Fibroblast of lung (primary cell): ENCODE measurements around the gene ELMOD1. TPM values are rescaled to one million over a fixed set of nuclear protein-coding genes. Genes with fewer than 3 reads are reported as not detected.

Experiments used
- DNase-seq, 2 donors: peaks; one replicate each; pipeline versions ENCODE4 v3.0.0 to v3.0.0-alpha.2; 2010; ENCODE audit warnings: low read depth in 2 of 2
- H2AFZ ChIP-seq: 2 replicates; pipeline ENCODE4 v1.5.1; 2012; ENCODE audit warnings: low read length, control low read depth, inconsistent platforms
- H3K27ac ChIP-seq: 2 replicates; pipeline ENCODE4 v1.5.1; 2011; ENCODE audit warnings: low read length, control low read depth; ENCODE audit not compliant: insufficient read depth
- H3K27me3 ChIP-seq: 2 replicates; pipeline ENCODE4 v1.5.1; 2011; ENCODE audit warnings: mild to moderate bottlenecking, low read length; ENCODE audit not compliant: control insufficient read depth, insufficient read depth
- H3K36me3 ChIP-seq: 2 replicates; pipeline ENCODE4 v1.5.1; 2011; ENCODE audit warnings: low read length; ENCODE audit not compliant: control insufficient read depth, insufficient read depth
- H3K4me1 ChIP-seq: 2 replicates; pipeline ENCODE4 v1.5.1; 2011; ENCODE audit warnings: low read length; ENCODE audit not compliant: control insufficient read depth, insufficient read depth; ENCODE audit errors: extremely low read depth
- H3K4me2 ChIP-seq: 2 replicates; pipeline ENCODE4 v1.5.1; 2011; ENCODE audit warnings: low read length, control low read depth; ENCODE audit not compliant: insufficient read depth; ENCODE audit errors: extremely low read depth
- H3K4me3 ChIP-seq, 4 experiments: fragments of 200-600 bp in 1 of 4; sonication (generic) in 1 of 4; replicated peaks in 1 of 4; 2 replicates each; pipeline ENCODE4 v1.5.1; 2011 to 2016; ENCODE audit warnings: low read length in 4 of 4, low read depth in 3 of 4, mild to moderate bottlenecking in 3 of 4, control low read depth in 2 of 4, inconsistent platforms in 1 of 4, mixed read lengths in 1 of 4; ENCODE audit not compliant: insufficient read depth in 1 of 4; ENCODE audit errors: control extremely low read depth in 1 of 4
- H3K79me2 ChIP-seq: 2 replicates; pipeline ENCODE4 v1.5.1; 2012; ENCODE audit warnings: mild to moderate bottlenecking, low read length, inconsistent platforms; ENCODE audit not compliant: control insufficient read depth, insufficient read depth
- H3K9ac ChIP-seq: 2 replicates; pipeline ENCODE4 v1.5.1; 2011; ENCODE audit warnings: mild to moderate bottlenecking, low read length, control low read depth; ENCODE audit not compliant: insufficient read depth
- H3K9me3 ChIP-seq: 2 replicates; pipeline ENCODE4 v1.5.1; 2012; ENCODE audit warnings: low read depth, low read length; ENCODE audit not compliant: control insufficient read depth, insufficient read depth
- H4K20me1 ChIP-seq: 2 replicates; pipeline ENCODE4 v1.5.1; 2011; ENCODE audit warnings: low read length; ENCODE audit not compliant: control insufficient read depth, insufficient read depth; ENCODE audit errors: extremely low read depth
- CTCF ChIP-seq, 2 donors: IDR thresholded peaks in 1 of 2; conservative IDR thresholded peaks in 1 of 2; 1 replicate in 1 of 2; 2 replicates in 1 of 2; pipeline ENCODE4 v1.5.1; 2011 to 2012; ENCODE audit warnings: low read length in 2 of 2, control low read depth in 1 of 2, inconsistent platforms in 1 of 2, low read depth in 1 of 2, mild to moderate bottlenecking in 1 of 2
- EZH2 ChIP-seq: IDR thresholded peaks from 2 replicates; pipeline ENCODE4 v1.5.1; 2012; ENCODE audit warnings: low read length, control low read depth, mild to moderate bottlenecking; ENCODE audit errors: missing control alignments
- polyA plus RNA-seq, 2 donors: library from polyadenylated mRNA; depleted of rRNA in 1 of 2; stranded (reverse) in 1 of 2; unstranded in 1 of 2; fragments of >200 nt; gene quantifications; 2 replicates each; pipeline ENCODE4 v1.2.1, GENCODE V29; 2011 to 2012; ENCODE audit warnings: missing spikeins in 1 of 2
- total RNA-seq: library from RNA; depleted of rRNA; stranded (reverse); fragments of >200 nt; gene quantifications from 2 replicates; pipeline ENCODE4 v1.2.1, GENCODE V29; 2014

The ELMOD1 gene
- total and polyA plus RNA-seq, 2 donors (not counting 1 experiment from before 2014, with no cell fraction given) = 0.17 to 0.91 TPM

- no peak overlapping the region for H2AFZ ChIP-seq
- H3K4me3 ChIP-seq = no peak overlapping the region
- no peak for DNase-seq
- no peaks in the 10 kb centered on the region for H3K79me2 ChIP-seq
- H3K9me3 ChIP-seq = no peaks in the 10 kb centered on the region
- no peaks in the 10 kb centered on the region for H4K20me1 ChIP-seq
- no peak overlapping the region for H3K4me2 ChIP-seq
- no peaks in the 10 kb centered on the region for H3K4me1 ChIP-seq
- H3K27me3 ChIP-seq = no peaks in the 10 kb centered on the region
- H3K36me3 ChIP-seq = no peaks in the 10 kb centered on the region
- H3K27ac ChIP-seq = no peak overlapping the region
- no peak overlapping the region for H3K9ac ChIP-seq
- TF ChIP-seq CTCF (conservative IDR thresholded peaks at IDR 0.05 in 1 of 2, IDR thresholded peaks at IDR 0.05 in 1 of 2; ENCODE audit: low read depth in 1 of 2, low read length in 2 of 2) (no peak), EZH2 (no peak)
These were observed 14.4 kb downstream of the ELMOD1 start for GRCh38 chr11:107605061-107606006.

- TF ChIP-seq EZH2 (no peak), CTCF (conservative IDR thresholded peaks at IDR 0.05 in 1 of 2, IDR thresholded peaks at IDR 0.05 in 1 of 2; ENCODE audit: low read depth in 1 of 2, low read length in 2 of 2) (peak in 1 of 2 donors; percentile 15)
- Histone ChIP-seq H4K20me1 (no peaks in the 10 kb centered on the region), H3K4me3 (no peak overlapping the region), H3K4me1 (no peaks in the 10 kb centered on the region), H3K9ac (no peak overlapping the region), H3K79me2 (no peaks in the 10 kb centered on the region), H2AFZ (no peak overlapping the region), H3K27ac (no peak overlapping the region), H3K4me2 (no peak overlapping the region), H3K9me3 (no peaks in the 10 kb centered on the region), H3K36me3 (no peaks in the 10 kb centered on the region), H3K27me3 (no peaks in the 10 kb centered on the region)
- no peak for DNase-seq
These were observed 15.2 kb downstream of the ELMOD1 start for GRCh38 chr11:107606141-107606540.

- no peaks in the 10 kb centered on the region for H3K36me3 ChIP-seq
- H3K4me3 ChIP-seq = no peak overlapping the region
- no peaks in the 10 kb centered on the region for H3K9me3 ChIP-seq
- no peaks in the 10 kb centered on the region for H4K20me1 ChIP-seq
- H3K79me2 ChIP-seq = no peaks in the 10 kb centered on the region
- no peak overlapping the region for H2AFZ ChIP-seq
- H3K27me3 ChIP-seq = no peaks in the 10 kb centered on the region
- TF ChIP-seq EZH2 (no peak), CTCF (conservative IDR thresholded peaks at IDR 0.05 in 1 of 2, IDR thresholded peaks at IDR 0.05 in 1 of 2; ENCODE audit: low read depth in 1 of 2, low read length in 2 of 2) (no peak)
- DNase-seq = no peak
- no peaks in the 10 kb centered on the region for H3K4me1 ChIP-seq
- no peak overlapping the region for H3K9ac ChIP-seq
- H3K27ac ChIP-seq = no peak overlapping the region
- no peak overlapping the region for H3K4me2 ChIP-seq
These were observed 17.9 kb downstream of the ELMOD1 start for GRCh38 chr11:107608809-107609208.
